GM19324 (cell line): ENCODE measurements around the gene DRC7.

Source experiments
- ATAC-seq: cut with Tn5 transposase; IDR thresholded peaks from one replicate; pipeline ENCODE4 v1.9.1; 2021; ENCODE audit warnings: mild to moderate bottlenecking, moderate library complexity; ENCODE audit not compliant: unreplicated experiment, low FRiP score

DRC7 gene

DNA sequence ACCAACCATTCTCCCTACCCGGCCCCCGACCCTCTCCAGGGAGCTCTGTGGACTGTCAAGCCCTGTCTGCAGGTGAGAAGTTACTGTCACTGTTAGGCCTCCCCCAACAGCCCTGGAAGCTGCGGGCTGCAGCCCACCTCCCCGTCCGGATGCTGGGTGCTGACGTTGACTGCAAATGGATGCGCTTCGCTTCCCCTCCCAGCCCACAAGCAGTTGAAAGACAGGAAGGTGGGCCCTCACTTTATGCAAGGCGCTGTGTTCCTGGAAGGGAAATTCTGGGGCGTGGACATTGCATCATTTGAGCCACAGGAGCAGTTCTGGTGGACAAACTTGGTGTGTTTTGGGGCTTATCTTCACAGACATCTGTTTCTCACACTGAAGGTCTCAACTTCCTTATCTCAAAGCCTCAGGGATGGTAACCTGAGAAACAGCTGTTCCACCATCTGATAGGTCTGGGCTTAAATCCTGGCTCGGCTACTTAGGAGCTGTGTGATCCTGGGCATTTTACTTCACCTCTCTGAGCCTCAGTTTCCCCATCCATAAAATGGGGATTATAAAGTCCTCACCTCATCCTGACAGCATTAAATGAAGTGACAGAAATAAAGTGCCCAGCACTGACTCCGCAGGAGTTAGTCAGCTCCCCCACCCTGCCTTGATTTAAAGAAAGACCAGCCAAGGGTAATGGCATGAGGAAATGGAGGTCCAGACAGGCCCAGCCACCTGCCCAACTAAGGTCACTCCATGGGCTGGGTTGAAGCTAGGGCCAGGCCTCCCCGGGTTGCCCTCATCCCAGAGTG is 4.6 kb upstream of the DRC7 start:
- no peak for ATAC-seq

DNA sequence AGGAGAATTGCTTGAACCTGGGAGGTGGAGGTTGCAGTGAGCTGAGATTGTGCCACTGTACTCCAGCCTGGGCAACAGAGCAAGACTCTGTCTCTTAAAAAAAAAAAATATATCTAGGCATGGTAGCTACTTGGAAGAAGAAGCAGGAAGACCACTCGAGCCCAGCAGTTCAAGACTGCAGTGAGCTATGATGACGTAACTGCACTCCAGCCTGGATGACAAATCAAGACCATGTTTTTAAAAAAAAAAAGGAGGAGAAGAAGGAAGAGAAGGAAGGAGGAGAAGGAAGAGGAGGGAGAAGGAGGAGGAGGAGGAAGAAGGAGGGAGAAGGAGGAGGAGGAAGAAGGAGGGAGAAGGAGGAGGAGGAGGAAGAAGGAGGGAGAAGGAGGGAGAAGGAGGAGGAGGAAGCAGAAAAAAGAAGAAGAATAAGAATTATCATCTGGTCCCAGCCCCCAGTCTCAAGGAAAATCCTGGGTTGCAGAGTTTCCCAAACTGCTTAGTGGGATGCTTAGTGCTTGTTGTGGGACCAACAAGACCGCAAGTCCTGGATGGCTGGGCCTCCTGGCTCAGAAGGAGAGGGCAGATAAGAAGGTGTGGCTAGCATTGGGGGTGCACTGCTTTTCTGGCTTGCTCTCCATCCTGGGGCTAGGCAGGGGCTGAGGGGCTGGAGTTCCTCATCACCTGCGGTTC is 3.7 kb upstream of the DRC7 start:
- no peak for ATAC-seq

DNA sequence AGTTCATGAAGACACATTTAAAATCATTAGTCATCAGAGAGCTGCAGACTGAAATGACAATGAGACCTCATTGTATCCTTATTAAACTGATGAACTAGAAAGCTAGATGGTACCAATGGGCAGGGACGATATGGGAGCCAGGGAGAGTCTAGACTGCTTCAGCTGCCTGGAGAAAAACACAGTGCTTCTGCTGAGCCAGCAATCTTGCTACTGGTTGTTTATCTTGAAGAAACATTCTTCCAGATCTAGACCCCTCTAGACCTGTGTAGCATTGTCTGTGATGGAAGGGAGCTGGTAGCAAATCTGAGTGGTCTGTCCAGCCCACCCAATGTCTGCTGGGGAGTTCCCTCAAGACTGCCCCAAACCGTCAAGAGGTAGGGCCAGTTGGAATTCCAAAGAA is 2.0 kb upstream of the DRC7 start:
- ATAC-seq, result no peak

DNA sequence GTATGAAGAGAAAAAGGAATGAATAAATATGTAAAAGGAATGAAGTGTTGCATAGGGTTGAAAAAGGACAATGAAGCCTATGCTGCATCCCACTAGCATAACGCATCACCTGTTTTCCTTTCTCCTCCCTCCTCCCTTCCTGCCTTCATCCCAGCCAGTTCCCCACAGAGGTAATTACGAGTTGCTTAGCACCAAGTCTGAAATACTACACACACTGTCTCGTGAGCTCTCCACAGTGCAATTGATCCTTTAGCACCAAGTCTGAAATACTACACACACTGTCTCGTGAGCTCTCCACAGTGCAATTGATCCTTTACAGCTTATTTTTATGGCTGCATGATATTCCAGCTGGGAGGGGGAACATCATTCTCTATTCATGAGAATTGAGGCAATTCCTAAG is 1.1 kb upstream of the DRC7 start:
- ATAC-seq, result no peak

DNA sequence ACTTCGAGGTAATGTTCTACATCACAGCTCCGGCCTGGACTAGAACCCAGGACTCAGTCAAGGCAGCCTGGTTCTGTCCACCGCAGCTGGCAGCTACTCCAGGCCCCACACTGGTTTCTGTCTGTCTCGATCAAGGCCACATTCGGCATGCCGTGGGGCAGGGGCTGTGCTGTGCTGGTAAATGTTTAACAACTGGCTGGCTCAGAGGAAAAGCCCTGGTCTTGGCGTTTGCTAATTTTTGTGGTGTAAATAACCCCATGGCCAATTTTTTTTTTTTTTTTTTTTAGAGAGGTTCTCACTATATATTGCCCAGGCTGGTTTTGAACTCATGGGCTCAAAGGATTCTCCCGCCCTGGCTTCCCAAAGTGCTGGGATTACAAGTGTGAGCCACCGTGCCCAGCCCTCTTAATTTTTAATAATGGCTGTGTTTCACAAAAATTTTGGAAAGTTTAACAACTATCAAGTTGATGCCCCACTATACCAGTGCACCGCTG is 328 bp upstream of the DRC7 start:
- ATAC-seq, result no peak

DNA sequence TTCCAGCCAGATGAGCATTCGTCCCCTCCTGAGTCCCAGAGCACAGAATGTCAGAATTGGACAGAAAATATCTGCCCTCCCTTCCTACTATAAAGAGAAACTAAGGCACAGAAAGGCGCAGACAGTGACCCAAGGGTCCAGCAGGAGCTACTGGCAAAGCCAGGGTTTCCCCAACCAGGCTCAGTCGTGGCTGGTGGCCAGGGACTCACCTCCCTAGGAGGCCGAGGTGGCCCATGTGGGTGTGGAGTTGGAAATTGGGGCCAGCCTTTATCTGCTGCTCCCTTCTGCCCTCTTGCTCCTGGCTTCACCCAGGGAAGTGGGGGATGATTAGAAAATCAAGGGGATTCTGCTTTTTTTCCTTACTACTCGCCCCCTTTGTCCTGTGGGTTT is 1.1 kb downstream of the DRC7 start:
- ATAC-seq, result no peak

DNA sequence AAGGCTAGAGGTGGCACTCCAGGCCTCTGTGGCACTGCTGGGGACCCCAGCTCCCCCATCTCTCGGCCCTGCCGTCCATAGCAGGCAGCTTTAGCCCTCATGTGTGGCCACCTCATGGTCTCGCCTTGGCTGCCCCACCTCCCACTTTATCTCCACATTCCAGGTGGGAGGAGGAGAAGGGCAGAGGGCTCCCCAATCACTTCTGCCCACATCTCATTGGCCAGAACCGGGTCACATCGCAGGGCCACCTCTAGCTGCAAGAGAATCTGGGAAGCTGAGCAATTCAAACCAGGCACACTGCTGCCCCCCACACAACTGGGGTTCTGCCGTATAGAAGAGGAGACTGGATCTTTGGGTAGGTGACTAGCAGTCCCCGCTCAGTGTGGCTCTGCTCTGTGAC is 1.6 kb downstream of the DRC7 start:
- no peak for ATAC-seq

DNA sequence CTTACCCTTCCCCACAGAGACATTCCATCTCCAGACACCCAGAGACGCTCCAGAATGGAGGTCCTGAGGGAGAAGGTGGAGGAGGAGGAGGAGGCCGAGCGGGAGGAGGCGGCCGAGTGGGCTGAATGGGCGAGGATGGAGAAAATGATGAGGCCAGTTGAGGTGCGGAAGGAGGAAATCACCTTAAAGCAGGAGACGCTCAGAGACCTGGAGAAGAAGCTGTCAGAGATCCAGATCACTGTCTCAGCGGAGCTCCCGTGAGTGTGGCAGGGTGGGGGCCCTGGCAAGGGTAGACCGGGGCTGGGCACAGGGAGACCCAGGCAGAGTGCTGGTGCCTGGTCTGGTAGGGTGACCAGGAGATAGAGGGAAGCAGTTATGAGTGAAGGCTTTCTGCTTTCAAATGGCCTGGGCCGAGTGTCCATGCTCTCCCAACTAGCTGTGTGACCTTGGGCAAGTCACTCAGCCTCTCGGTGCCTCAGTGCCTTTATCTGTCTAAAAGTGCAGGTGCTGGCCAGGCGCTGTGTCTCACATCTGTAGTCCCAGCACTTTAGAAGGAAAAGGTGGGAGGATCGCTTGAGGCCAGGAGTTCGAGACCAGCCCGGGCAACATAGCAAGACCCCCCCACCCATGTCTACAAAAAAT is 3.4 kb downstream of the DRC7 start:
- no peak for ATAC-seq

DNA sequence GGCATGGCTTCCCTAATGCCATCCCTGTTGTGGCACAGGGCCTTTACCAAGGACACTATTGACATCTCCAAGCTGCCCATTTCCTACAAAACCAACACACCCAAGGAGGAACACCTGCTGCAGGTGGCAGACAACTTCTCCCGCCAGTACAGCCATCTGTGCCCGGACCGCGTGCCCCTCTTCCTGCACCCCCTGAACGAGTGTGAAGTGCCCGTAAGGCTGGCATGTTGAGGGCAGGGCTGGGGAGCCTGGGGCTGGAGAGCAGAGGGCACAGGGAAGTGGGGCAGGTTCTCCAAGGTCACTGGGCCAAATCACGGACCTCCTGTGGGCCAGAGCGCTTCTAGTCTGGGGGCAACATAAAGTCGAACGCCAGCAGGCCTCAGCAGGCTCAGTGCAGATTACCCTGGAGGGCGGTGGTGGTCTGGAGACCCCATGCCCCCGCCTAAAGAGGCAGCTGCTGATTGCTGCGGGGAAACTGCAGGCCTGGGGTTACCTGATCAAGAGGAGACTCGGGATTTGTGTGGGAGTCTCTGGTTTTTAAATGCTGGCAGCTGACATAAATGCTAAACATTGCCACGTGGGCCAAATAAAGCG is 4.3 kb downstream of the DRC7 start:
- ATAC-seq, result no peak

DNA sequence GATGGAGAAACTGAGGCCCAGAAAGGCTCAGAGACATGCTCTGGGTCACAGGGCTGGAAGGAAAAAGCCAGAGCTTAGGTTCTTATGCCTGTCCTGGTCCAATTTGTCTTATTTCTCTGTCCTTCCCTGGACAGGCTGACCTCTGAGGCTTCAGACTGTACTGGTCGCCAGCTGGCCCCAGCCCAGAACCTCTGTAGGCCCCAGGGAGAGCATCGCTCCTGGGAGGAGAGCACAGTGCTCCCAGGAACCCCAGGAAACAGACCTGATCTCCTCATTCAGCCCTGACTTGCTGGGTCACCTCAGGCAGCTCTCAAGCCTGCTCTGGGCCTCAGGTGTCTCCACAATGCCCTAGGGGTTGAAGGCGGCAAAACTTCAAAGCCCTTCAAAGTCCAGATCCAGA is 4.9 kb downstream of the DRC7 start:
- no peak for ATAC-seq

DNA sequence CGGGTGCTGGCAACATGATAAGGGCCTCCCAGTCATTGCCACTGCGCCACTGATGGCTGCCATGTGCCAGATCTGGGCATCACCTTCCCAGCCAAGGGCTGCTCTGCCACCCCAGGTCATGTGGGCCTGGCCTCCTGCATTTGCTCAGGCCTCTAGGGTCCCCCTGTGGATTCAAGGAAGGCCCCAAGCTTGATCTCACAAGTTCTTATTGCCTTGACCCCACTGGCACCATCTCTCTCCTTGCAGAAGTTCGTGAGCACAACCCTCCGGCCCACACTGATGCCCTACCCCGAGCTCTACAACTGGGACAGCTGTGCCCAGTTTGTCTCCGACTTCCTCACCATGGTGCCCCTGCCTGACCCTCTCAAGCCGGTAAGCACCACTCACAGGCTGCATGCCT is 5.3 kb downstream of the DRC7 start:
- ATAC-seq, result no peak

DNA sequence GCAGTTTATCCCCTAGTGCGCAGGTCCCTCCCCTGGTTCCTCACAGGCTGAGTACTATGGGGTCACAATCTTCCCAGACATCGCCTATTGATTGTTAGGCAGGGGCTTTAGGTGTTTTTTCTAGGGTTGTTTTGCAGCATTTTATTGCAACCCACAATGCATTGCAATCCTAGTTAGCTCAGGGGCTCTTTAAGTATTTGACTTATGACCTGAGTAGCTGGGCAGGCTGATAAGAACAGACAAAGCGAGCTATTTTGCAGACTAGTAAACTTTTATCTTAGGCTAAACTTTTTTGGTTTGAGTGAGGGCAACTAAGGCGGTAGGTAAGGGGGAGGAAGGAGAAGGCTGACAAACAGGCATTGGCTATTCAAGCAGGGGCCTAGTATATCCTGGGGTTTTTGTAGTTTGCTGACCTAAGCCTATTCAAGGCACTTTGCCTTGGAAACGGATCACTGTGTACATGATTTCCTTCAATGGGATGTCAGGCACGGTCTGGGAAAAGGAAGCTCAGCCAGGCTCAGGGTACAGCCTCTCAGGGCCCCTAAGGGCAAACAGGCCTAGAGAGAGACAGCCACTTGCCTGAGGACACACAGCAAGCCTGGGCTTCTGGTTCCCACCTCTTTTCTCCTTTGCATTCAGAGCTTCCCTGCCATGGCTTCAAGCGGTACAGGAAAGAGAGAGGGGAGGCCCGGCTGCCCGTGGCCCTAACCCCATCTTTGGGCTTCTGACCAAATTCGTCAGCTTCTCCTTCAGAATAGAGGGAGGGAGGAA is 6.4 kb downstream of the DRC7 start:
- ATAC-seq, result no peak

DNA sequence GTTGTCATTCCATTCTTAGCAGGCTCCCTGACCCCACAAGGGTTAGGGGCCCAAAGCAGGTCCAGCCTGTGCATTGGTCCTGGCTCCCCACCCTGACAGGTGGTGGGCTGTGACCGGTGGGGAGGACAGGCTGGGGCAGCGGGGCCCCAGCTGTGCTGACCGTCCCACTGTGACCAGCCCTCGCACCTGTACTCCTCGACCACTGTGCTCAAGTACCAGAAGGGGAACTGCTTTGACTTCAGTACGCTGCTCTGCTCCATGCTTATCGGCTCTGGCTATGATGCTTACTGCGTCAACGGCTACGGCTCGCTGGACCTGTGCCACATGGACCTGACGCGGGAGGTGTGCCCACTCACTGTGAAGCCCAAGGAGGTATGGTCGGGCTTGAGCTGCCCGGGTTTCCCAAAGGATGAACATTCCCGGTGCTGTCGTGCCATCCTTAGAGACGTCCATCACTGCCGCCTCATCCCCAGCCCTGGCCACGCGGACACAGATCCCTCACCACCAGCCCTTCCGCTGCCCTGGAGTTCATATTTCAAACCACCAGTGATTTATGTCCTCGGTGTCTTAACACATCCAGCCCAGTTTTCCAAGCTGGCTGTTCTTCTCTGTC is 7.3 kb downstream of the DRC7 start:
- ATAC-seq, result no peak

DNA sequence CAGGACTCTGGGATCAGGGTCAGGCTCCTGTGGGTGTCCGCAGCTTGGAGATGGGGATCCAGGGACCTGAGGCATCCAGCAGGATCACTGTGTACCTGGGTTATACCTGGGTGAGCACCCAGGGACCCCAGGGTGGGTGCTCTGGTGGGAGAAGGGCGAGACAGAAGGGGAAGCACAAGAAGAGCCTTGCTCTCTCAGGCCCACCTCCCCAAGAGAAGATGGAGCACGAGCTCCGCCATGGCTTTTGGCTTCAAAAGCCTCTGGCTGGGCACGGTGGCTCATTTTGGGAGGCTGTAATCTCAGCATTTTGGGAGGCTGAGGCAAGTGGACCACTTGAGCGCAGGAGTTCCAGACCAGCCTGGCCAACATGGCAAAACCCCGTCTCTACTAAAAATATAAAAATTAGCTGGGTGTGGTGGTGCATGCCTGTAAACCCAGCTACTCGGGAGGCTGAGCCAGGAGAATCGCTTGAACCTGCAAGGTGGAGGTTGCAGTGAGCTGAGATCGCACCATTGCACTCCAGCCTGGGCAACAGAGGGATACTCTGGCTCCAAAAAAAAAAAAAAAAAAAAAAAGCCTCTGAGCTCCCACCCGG is 8.9 kb downstream of the DRC7 start:
- ATAC-seq, result no peak

DNA sequence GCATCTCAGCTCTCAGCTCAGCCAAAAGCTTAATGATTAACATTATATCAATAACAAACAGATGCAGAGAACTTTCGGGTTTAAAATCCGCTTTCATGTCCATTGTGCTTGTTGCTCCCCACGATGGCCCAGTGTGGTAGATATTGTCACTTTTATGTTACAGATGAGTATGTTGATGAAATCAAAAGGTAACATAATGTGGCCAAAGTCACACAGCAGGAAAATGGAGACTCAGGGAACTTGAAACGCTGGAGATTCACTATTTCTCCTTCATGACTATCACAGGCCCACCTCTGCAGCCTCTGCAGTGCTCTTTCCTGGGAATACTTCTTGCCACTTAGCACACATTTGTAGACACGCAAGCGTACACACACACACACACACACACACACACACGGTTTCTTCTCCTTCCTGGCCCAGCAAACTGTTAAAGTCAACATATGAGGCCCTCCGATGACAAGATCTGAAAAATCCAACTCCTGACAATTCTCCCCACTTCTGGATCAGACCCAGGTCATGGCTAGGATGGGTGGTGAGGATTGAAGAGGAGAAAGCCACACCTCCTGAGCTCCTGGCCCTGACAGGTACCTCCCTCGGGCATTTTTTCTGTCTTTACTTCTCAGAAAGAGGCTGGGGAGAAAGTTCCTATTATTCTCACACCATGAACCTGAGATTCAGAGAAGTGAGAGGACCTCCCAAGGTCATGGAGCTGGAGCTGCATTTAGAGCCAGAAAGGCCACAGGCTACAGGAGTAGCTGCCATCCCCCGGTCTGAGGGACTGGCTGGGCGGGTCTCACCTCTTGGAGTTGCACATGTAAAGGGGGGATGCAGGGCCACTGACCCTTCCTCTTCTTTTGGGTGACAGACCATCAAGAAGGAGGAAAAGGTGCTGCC is 9.7 kb downstream of the DRC7 start:
- no peak for ATAC-seq

DNA sequence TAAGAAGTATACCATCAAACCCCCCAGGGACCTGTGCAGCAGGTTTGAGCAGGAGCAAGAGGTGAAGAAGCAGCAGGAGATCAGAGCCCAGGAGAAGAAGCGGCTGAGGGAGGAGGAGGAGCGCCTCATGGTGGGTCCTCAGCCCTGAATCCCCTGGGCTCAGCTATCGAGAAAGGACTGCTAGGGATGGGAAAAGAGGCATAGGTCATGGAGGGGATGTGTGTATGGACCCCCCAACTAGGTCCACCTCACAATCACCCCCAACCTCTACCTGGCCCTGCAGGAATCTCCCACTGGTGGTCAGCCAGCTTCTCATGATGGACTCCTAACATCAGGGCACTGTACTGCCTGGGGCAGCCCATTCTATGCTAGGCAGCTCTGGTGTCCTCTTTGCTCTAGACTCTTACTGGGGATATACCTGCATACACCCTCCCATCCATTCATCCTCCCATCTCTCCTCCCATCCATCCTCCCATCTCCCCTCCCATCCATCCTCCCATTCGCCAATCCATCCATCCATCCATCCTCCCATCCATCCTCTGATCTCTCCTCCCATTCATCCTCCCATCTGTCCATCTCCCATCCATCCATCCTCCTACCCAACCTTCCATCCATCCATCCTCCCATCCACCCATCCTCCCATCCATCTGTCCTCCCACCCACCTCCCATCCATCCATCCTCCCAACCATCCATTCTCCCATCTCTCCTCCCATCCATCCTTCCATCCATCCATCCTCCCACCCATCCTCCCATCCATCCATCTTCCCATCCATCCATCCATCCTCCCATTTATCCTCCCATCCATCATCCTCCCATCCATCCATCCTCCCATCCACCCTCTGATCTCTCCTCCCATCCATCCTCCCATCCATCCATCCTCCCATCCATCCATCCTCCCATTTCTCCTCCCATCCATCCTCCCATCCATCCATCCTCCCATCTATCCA is 10.6 kb downstream of the DRC7 start:
- ATAC-seq, result no peak

DNA sequence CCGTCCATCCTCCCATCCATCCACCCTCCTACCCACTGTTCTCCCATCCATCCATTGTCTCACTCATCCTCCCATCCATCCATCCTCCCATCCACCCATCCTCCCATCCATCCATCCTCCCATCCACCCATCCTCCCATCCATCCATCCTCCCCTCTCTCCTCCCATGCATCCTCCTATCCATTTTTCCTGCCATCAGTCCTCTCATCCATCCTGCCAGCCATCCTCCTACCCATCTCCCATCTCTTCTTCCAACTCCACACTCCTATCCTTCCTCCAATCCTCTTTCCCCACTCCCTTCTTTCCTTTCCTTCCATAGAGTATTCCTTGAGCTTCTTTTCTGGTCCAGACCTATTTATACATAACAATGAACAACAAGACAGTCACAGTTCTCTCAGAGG is 12.1 kb downstream of the DRC7 start:
- ATAC-seq, result no peak

DNA sequence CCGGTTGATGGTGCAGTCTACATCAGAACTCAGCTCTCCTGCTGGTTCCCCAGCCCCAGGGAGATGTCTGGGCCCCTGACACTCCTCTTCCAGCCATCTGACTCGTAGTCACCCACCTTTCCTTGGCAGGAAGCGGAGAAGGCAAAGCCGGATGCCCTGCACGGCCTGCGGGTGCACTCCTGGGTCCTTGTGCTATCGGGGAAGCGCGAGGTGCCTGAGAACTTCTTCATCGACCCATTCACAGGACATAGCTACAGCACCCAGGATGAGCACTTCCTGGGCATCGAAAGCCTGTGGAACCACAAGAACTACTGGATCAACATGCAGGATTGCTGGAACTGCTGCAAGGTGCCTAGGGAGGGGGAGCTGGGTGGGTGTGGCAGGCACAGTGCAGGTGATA is 12.7 kb downstream of the DRC7 start:
- no peak for ATAC-seq
